Epidermal melanocyte (primary cell): Measurements from ENCODE around the gene WWOX.

ENCODE experiments used
- DNase-seq: peaks from one replicate; pipeline ENCODE4 v3.0.0; 2011; ENCODE audit warnings: low spot score; ENCODE audit not compliant: insufficient read length

WWOX gene

DNA sequence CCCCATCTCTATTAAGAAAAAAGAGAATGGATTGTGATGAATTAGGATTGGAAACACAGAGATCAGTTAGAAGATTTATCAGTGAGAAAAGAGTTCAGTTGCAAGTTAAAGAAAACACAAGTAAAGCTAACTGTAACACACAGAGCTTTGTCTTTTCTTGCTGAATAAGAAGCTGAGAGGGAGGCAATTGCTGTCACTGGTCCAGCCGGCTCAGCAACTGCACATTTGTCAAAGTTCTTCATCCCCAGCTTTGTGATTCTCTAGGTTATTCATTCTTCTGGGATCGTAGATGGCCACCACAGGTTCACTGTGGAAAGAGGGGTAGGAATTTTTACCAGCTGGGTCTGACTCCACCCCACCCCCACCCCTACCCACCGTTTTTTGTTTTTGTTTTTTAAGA, 615.7 kb downstream of the WWOX start:
- no peak for DNase-seq

DNA sequence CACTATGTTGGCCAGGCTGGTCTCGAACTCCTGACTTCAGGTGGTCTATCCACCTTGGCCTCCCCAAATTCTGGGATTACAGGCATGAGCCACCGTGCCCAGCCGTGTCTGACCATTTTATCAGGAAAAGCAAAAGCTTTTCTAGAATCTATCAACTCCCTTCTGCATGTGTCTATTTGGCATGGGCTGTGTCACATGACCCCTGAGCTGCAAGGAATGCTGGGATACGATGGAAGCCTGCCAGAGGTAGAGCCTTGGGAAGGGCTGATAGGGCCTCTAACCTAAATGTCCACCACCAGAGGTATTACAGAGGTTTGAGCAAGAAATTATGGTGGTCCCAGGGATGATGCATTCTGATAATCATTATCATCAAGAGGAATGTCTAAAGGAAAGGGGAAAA, 616.2 kb downstream of the WWOX start:
- no peak for DNase-seq

DNA sequence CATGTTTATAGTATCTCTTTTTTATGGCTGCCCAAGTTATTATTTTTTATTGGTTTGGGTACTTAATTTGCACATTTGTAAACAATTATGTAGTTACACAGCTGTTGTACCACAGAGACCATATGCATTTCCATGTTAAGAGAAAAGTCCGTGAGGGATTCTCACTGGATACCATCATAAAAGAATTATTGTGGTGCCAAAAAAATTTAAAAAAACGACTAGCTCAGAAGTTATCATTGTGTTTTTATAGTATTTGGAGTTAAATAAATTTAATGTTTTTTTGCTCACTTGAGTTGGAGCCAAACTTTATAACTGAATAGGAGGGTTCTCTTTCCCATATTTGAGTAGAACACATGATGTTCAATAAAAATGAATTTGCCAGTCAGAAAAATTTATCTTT, 618.7 kb downstream of the WWOX start:
- DNase-seq, result no peak

DNA sequence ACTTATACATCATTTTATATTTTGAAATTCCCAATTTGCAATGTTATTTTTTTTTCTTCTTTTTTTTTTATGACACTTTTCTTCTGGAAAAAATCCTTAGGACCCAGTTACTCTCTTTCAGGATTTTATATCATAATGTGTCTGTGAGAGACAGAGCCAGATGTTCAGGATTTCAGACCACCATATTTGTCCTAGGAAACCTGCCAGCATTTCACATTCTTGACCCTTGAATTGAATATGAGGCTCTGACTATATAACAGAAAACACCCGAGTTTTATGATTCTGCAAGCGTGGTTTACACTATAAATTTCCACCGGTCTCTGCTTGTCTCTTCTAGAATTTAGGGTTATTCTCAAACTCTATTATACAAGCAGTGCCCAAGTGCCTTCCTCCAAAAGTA, 621.0 kb downstream of the WWOX start:
- no peak for DNase-seq

DNA sequence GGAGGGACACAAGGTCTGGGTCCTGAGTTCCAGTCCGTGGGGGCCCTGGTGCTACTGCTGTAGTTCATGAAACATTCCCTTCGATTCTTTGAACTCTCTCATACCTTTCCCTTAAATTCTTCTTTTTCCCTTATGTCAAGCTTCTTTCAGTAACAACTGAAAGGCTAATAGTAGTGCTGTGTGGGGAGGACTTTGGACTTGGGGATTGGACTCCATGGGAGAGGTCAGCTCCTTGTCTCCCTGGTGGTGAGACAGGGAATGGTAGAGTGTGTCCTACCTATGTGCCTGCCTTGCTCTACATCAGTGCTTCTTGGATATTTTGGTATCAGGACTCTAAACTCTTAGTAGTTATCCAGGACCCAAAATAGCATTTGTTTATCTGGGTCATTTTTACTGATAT, 628.1 kb downstream of the WWOX start:
- no peak for DNase-seq

DNA sequence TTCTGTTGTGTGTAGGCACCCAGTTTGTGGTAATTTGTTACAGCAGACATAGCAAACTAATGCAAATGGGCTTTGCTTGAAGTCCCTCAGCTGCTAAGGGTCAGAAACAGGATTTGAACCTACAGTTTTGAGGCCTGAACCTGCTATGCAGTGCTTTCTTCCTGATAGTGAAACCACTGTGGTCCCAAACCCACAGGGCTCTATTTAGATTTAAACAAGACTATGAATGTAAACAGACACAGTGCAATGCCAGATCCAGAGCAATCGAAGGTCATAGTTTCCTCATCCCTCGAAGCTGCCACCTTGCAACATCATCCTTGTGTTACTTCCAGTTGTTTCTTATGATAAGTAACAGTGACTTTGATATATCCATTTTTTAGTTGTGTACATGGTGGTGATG, 630.2 kb downstream of the WWOX start:
- no peak for DNase-seq

DNA sequence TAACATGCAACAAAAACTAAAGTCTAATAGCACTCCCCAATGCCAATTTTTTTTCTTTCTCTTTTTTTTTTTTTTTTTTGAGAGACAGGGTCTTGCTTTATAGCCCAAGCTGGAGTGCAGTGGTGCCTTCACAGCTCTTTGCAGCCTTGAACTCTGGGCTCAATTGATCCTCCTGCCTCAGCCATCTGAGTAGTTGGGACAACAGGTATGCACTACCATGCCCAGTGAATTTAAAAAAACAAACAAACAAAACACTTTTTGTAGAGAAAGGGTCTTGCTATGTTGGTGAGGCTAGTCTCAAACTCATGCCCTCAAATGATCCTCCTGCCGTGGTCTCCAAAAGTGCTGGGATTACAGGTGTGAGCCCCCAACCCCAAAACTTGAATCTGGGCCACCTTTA, 632.3 kb downstream of the WWOX start:
- no peak for DNase-seq

DNA sequence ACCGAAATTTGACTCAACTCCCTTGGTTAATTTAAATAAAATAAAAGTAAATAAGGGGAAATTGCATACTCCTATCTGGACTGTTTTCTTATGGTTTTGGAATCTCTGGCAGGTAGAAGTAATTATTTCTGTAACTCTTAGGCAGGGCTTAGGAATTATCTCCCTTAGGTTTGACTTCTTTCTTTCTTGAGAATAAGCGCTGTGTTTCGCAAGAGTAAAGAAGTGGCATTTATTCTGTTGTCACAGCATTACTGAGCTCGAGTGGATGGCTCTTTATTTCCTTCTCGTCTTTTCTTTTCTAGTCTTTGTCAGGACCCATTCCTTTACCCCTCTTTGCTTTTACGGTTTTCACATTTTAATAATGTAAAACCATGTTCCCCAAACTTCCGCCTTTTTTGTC, 633.2 kb downstream of the WWOX start:
- DNase-seq, result no peak

DNA sequence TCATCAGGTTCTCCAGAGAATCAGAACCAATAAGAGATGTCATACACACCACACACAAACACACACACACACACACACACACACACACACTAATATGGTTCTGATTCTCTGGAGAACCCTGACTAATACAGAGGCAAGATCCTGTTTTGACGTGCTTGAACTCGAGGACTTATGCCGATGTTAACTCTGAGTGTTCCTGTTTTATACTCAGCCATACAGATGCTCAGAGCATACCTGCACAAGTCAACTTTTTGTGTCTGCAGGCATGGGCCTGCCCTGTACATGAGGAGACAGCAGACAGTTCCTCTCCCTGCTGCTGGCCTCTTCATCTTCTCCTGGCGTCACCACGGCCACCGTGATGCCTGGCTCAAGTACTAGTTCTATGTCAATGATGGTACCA, 635.9 kb downstream of the WWOX start:
- no peak for DNase-seq

DNA sequence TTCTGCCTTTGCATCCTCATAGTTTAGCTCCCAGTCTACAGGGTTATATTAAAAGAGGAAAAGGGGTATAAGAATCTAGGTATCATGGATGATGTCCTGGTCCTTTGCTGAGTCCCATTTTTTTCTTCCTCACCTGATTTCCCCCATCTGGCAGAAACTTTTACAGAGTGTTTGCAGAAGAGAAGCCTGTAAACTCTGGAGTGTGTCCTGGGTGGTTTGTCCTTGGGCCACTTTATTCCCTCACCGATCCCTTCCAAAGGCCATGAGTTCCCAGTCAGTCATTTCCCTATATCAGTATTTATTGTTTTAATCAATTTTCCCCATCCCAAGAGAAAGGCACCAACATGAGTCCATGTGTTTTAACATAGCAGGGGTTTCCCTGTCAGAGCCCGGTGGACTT, 638.2 kb downstream of the WWOX start:
- DNase-seq, result no peak

DNA sequence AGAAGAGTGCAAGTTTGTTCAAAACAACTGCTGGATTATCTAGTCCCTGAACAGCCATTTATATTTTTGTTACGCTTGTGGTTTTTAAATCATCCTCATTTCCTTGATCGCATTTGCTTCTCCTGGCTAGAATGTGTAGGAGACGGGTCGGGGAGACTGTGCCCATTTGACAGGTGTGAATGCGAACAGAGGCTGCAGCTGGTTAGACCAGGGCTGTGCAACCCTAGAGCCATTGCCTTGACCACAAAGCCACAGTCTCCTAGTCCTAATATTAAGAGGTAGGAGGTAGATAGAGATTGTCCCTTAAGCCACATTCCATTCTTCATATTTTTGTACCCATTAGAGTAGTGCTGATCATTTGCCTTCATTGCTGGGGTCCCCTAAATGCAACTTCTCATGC, 639.1 kb downstream of the WWOX start:
- DNase-seq, result no peak

DNA sequence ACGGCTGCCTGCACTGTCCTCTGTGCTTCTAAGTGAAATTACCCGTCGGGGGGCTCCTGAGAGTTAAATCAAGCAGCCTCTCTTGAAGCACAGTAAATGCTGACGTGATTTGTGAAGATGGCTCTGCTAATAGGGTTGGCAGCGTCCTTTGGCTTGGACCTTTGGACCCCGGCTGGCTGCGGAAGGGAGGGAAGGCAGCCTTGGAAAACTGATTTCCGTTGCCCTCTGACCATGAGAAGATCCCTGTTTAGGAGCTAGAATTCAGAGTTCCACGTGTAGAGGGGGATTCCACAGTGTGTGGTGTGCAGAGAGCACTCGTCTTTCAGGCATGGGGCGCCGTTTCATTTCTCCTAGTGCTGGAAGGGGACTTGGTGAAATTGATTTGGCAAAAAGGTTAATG, 640.8 kb downstream of the WWOX start:
- no peak for DNase-seq

DNA sequence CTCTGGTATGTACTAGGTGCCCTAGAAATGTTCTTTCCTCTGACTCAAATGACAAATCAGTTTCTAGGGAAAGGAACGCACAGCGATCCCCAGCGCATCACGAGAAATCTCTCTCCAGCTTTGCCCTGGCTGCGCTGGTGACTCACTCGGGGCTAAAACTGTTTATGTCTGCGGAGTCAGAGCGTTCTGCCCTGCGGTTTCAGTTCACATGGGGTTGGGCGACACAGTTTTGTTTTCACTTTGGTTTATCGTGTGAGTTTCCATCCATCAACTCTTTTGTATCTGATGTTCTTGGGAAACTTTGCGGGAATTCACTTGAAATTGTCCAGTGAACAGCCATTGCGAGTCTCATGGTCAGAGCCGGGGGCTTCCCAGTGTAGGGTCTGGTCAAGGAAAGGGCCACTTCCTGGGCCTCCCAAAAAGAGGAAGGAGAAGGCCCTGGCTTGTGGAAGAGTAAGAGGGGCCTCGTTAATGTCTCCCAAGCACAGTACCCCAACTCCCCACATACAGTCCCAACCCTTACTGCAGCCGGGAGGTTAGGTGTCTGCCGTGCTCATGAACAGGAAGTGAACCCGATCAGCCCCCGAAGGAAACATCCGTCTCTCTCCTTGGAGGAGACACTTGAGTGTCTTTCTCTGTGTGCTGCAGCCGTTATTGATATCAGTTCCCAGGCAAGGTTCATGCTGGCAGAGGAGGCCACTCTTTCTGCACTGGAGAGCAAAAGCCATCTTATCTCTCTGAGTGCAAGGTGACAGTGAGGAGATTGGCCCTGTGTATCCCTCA, 643.2 kb downstream of the WWOX start:
- no peak for DNase-seq

DNA sequence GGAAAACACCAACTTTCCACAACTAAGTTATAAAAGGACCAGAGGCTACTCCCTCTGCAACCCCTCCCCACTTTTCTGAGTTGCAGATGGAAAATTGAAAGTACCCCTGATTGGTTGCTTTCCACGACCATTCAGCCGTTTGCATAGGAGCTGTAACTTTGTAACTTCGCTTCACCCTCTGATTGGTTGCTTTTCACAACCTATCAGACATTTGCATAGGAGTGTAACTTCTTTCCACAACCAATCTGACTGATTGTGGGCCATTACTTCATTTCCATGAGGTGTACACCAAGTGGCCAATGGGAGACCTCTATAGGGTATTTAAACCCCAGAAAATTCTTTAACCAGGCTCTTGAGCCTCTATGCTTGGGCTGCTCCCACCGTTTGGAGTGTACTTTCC, 644.1 kb downstream of the WWOX start:
- no peak for DNase-seq

DNA sequence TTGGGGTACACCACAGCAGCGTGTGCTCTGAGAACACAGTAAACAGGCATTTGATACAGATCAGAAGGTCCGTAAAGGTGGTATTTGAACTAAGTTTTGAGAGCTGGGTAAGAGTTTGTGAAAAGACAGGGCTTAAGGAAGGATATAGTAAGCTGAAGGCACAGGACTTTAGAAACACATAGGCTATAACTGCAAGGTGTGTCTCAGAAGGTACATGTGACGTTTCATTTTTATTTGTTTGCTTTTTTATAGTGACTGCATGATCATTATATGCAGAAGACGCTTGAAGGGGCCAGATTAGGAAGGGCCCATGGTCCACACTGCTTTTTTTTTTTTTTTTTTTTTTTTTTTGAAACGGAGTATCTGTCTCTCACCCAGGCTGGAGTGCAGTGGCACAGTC, 644.6 kb downstream of the WWOX start:
- DNase-seq, result no peak

DNA sequence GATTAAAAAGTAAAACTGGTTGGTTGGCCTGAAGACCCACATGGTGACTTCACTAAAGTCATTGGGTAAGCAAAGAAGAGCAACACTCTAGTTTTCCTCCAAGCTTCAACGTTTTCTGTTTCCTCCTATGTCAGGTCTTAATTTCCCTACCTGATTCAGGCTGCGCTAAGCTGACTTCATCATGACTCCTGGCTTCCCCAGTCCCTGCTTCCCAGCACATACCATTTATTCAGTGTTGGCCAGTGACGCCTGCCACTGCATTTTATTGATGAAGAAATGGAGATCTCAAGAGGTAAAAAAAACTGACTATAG, 645.3 kb downstream of the WWOX start:
- no peak for DNase-seq

DNA sequence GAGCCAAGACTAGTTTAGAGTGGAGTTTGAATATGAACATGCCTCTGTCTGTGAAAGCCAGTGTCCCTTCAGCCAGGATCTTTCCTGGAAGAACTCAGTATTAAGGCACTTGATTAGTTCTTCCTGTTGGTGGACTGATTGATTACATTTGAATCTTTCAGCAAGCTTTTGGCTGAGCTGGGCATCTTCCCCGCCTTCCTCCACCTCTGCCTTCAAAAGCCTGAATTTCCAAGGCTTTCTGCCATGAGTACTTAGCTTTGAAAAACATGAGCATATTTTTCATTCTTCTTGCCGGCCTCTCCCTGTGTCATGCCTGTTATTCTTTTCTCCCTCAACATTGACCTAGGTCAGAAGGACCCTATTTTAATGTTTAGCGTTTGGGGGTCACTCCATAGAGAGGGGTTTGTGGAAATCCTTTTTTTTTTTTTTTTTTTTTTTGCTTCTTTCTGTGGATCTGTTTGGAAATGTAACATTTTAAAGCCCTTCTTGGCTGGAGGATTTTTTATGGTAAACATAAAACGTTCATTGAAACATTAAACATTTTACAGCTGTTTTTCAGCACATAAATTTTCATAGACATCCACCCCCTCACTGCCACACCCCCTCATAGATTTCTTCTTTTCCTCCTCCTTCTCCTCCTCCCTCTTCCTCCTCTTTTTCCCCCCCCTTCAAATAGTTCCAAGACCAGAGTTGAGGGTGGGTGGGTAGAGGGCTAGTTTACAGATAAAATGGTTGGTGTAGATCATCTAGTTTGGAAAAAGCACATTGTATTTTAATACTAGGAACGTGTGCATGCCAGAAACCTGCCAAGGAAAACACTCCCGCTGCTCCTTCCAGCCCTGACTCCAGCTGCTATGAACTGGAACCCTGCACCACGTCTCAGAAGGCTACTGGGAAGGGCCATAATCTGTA, 645.9 kb downstream of the WWOX start:
- DNase-seq, result no peak

DNA sequence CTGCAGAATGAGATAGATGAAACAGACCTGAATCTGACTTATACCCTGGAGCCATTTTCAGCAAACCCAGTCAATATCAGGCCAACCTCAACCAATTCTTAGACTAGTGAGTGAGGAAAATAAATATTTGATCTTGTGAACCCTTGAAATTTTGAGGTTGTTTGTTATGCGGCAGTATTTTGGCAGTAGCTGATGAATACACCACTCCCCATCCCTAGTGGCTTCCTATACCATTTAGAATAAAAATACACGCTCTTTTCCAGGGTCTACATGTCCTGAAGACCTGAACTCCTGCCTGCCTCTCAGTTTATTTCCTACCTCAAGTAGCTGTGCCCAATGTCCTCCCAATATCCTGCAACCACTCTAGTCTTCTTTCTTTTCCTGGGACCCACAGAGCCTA, 647.3 kb downstream of the WWOX start:
- no peak for DNase-seq

DNA sequence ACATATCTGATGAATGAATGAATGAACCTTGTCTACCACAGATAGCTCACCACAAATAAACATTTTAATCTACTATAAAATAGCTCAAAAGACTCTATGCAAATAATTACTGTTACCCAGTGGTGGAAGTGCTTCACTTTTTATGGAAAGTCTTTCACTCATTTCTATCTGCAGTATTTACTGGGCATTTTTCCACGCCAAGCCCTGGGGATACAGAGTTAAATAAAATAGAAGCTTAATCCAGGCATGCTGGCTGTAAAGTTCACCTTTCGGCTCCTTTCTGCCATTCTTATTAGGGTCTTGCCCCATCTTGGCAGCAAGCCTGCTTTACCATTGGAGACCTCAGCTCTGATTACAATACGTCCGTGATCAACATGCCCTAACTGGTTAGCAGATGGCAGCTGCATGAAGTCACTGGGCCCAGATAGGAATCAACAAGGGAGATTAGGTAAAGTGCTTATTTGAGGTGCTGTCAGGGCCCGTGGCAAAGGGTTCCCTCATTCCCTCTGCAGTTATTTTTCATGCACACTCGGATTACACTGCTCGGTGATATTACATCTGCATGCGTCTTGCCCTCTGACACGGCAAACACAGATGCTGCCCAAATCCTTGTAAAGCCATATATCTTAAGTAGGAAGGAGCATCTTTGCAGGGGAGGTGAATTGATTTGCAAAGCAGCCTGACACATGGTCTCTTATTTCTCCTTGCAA, 648.9 kb downstream of the WWOX start:
- DNase-seq, result no peak

DNA sequence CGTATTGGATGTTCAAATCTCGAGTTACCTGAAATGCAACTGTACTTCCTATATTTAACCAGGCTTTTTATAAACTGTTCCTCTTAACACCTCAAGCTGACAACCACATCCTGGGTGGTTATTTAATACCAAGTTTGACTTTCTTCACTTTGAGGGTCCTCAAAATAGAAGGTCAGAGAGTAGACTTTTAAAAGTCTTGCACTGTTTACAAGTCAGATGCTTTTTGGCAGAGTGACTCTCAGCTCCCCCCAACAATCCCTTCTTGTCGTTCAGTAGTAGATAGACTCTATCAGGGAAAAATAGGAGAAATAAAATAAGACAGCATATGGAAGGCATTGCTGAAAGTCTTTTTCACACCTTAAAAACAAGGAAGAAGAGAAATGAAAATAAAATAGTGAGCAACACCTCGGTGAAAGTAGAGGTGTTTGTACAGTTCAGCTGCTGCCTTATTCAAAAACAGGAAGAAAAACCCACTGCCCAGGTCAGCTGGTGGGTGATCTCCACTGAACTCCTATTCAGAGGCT, 650.4 kb downstream of the WWOX start:
- no peak for DNase-seq

DNA sequence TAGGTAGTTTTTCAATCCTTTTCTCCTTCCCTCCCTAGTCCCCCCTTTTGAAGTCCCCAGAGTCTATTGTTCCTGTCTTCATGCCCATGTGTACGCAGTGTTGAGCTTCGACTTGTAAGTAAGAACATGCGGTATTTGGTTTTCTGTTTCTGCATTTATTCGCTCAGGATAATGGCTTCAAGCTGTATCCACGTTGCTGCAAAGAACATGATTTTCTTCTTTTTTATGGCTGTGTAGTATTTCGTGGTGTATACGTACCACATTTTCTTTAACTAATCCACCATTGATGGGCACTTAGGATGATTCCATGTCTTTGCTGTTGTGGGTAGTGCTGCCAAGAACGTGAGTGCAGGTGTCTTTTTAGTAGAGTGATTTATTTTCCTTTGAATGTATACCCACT, 651.2 kb downstream of the WWOX start:
- DNase-seq, result no peak

DNA sequence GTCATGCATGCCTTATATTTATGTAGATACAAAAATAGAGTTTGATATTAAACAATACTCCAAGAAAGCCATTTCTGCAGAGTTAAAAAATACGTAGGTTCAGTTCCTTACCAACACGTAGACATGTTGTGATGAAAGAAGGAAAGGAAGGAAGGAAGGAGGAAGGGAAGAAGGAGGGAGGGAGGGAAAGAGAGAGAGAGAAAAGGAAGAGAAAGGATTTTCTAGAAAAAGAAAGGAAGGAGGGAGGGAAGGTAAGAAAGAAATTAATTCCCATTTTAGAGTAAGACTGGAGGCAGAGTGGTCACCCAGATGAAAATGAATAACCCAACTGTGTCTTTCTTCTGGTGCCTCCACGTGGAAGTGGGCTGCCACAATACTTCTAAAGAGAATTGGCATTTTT, 652.1 kb downstream of the WWOX start:
- DNase-seq, result no peak
